H9 (cell line): ENCODE data around the gene DSTN. TPM values are rescaled to one million over a fixed set of nuclear protein-coding genes. Genes with fewer than 3 reads are reported as not detected.

Experiments used
- DNase-seq: peaks from one replicate; pipeline ENCODE4 v3.0.0-alpha.2; 2017
- H2AFZ ChIP-seq: one replicate; pipeline ENCODE4 v1.6.1; 2013; ENCODE audit warnings: mild to moderate bottlenecking, low read length, control low read depth, moderate library complexity
- H2AK5ac ChIP-seq: 2 replicates; pipeline ENCODE4 v1.6.1; 2013; ENCODE audit warnings: low read length, control low read depth, mixed read lengths; ENCODE audit not compliant: insufficient read length
- H2BK120ac ChIP-seq: one replicate; pipeline ENCODE4 v1.6.1; 2013; ENCODE audit warnings: low read depth, mild to moderate bottlenecking, low read length, control low read depth, inconsistent platforms; ENCODE audit not compliant: poor library complexity, severe bottlenecking
- H2BK12ac ChIP-seq: 2 replicates; pipeline ENCODE4 v1.6.1; 2013; ENCODE audit warnings: low read length, control low read depth, mixed read lengths, low read depth; ENCODE audit not compliant: insufficient read length
- H2BK15ac ChIP-seq: 2 replicates; pipeline ENCODE4 v1.6.1; 2013; ENCODE audit warnings: low read depth, low read length, control low read depth
- H2BK20ac ChIP-seq: one replicate; pipeline ENCODE4 v1.6.1; 2013; ENCODE audit warnings: low read depth, mild to moderate bottlenecking, low read length, control low read depth, inconsistent platforms; ENCODE audit not compliant: poor library complexity, severe bottlenecking
- H2BK5ac ChIP-seq: 2 replicates; pipeline ENCODE4 v1.6.1; 2013; ENCODE audit warnings: low read length, control low read depth, mixed read lengths; ENCODE audit not compliant: insufficient read length
- H3K14ac ChIP-seq: 2 replicates; pipeline ENCODE4 v1.6.1; 2013; ENCODE audit warnings: low read length, control low read depth; ENCODE audit not compliant: insufficient read depth
- H3K18ac ChIP-seq: 2 replicates; pipeline ENCODE4 v1.6.1; 2013; ENCODE audit warnings: low read depth, mild to moderate bottlenecking, mixed read lengths, low read length, control low read depth; ENCODE audit not compliant: insufficient read length
- H3K23ac ChIP-seq: 2 replicates; pipeline ENCODE4 v1.6.1; 2013; ENCODE audit warnings: low read length, control low read depth, mixed read lengths, low read depth; ENCODE audit not compliant: insufficient read length
- H3K23me2 ChIP-seq: 2 replicates; pipeline ENCODE4 v1.6.1; 2013; ENCODE audit warnings: low read depth, mild to moderate bottlenecking, mixed read lengths, low read length, control low read depth; ENCODE audit not compliant: insufficient read length, poor library complexity, severe bottlenecking
- H3K27ac ChIP-seq: 2 replicates; pipeline ENCODE4 v1.5.1; 2013; ENCODE audit warnings: low read length, control low read depth, mixed read lengths, low read depth; ENCODE audit not compliant: insufficient read length
- H3K27me3 ChIP-seq: 2 replicates; pipeline ENCODE4 v1.6.1; 2013; ENCODE audit warnings: low read length, control low read depth, inconsistent platforms; ENCODE audit not compliant: insufficient read depth
- H3K4ac ChIP-seq: 2 replicates; pipeline ENCODE4 v1.6.1; 2013; ENCODE audit warnings: low read depth, mild to moderate bottlenecking, control low read depth, inconsistent platforms, low read length, moderate library complexity
- H3K4me1 ChIP-seq: 2 replicates; pipeline ENCODE4 v1.6.1; 2013; ENCODE audit warnings: low read length, control low read depth, inconsistent platforms; ENCODE audit not compliant: insufficient read depth
- H3K4me2 ChIP-seq: 2 replicates; pipeline ENCODE4 v1.6.1; 2013; ENCODE audit warnings: low read length, control low read depth, mixed read lengths; ENCODE audit not compliant: insufficient read length, insufficient read depth
- H3K56ac ChIP-seq: 2 replicates; pipeline ENCODE4 v1.6.1; 2013; ENCODE audit warnings: low read depth, mild to moderate bottlenecking, mixed read lengths, low read length, control low read depth; ENCODE audit not compliant: insufficient read length
- H3K79me1 ChIP-seq: 2 replicates; pipeline ENCODE4 v1.6.1; 2013; ENCODE audit warnings: low read depth, mild to moderate bottlenecking, moderate library complexity, low read length, control low read depth, inconsistent platforms; ENCODE audit not compliant: insufficient read depth, poor library complexity, severe bottlenecking
- H3K79me2 ChIP-seq: 2 replicates; pipeline ENCODE4 v1.6.1; 2013; ENCODE audit warnings: low read length, control low read depth, inconsistent platforms; ENCODE audit not compliant: insufficient read depth
- H3K9ac ChIP-seq: 2 replicates; pipeline ENCODE4 v1.6.1; 2013; ENCODE audit warnings: low read length, control low read depth, mixed read lengths; ENCODE audit not compliant: insufficient read length; ENCODE audit errors: extremely low read depth
- H3K9me3 ChIP-seq: one replicate; pipeline ENCODE4 v1.6.1; 2013; ENCODE audit warnings: low read depth, low read length, inconsistent platforms; ENCODE audit not compliant: control insufficient read depth
- H3T11ph ChIP-seq: one replicate; pipeline ENCODE4 v1.6.1; 2013; ENCODE audit warnings: mild to moderate bottlenecking, low read length, control low read depth, inconsistent platforms
- H4K20me1 ChIP-seq: one replicate; pipeline ENCODE4 v1.6.1; 2013; ENCODE audit not compliant: control insufficient read depth, insufficient read length, insufficient read depth
- H4K5ac ChIP-seq: 2 replicates; pipeline ENCODE4 v1.6.1; 2013; ENCODE audit warnings: low read depth, mild to moderate bottlenecking, mixed read lengths, low read length, control low read depth; ENCODE audit not compliant: insufficient read length
- H4K8ac ChIP-seq: replicated peaks from 2 replicates; pipeline ENCODE4 v1.6.1; 2013; ENCODE audit warnings: low read length, control low read depth, mixed read lengths, low read depth; ENCODE audit not compliant: insufficient read length
- H4K91ac ChIP-seq: 2 replicates; pipeline ENCODE4 v1.6.1; 2013; ENCODE audit warnings: low read depth, mild to moderate bottlenecking, moderate library complexity, mixed read lengths, low read length, control low read depth; ENCODE audit not compliant: insufficient read length
- H3K27ac Mint-ChIP-seq, 3 experiments: 2 replicates in 2 of 3; 3 replicates in 1 of 3; pipeline ENCODE4 v1.8.0; 2020 to 2021; ENCODE audit warnings: mixed read lengths in 3 of 3, mild to moderate bottlenecking in 1 of 3, moderate library complexity in 1 of 3
- H3K27me3 Mint-ChIP-seq: 2 replicates; pipeline ENCODE4 v1.8.0; 2021; ENCODE audit warnings: low read depth, mild to moderate bottlenecking, moderate library complexity, mixed read lengths
- H3K36me3 Mint-ChIP-seq, 3 experiments: 2 replicates in 2 of 3; 3 replicates in 1 of 3; pipeline ENCODE4 v1.8.0; 2020 to 2021; ENCODE audit warnings: low read depth in 3 of 3, mixed read lengths in 3 of 3; ENCODE audit not compliant: insufficient read depth in 1 of 3
- H3K4me1 Mint-ChIP-seq, 2 experiments: 2 replicates each; pipeline ENCODE4 v1.8.0; 2020; ENCODE audit warnings: mixed read lengths in 2 of 2
- H3K4me3 Mint-ChIP-seq, 2 experiments: 2 replicates in 1 of 2; 3 replicates in 1 of 2; pipeline ENCODE4 v1.8.0; 2020 to 2021; ENCODE audit warnings: mild to moderate bottlenecking in 2 of 2, mixed read lengths in 2 of 2, moderate library complexity in 1 of 2
- H3K9me3 Mint-ChIP-seq, 2 experiments: 2 replicates in 1 of 2; 3 replicates in 1 of 2; pipeline ENCODE4 v1.8.0; 2020; ENCODE audit warnings: mild to moderate bottlenecking in 2 of 2, mixed read lengths in 2 of 2, moderate library complexity in 1 of 2
- total RNA-seq: library from RNA; stranded (reverse); gene quantifications from 2 replicates; pipeline ENCODE4 v1.2.1, GENCODE V29; 2021
- TF ChIP-seq, protein P1 (sequence below): fragments of 200-600 bp; sonication (generic); conservative IDR thresholded peaks from 3 replicates; pipeline ENCODE4 v1.8.0; 2021; ENCODE audit warnings: antibody characterized with exemption, mild to moderate bottlenecking

DSTN gene
- total RNA-seq, 1 experiment from 2014 or later: 145 TPM

DNA sequence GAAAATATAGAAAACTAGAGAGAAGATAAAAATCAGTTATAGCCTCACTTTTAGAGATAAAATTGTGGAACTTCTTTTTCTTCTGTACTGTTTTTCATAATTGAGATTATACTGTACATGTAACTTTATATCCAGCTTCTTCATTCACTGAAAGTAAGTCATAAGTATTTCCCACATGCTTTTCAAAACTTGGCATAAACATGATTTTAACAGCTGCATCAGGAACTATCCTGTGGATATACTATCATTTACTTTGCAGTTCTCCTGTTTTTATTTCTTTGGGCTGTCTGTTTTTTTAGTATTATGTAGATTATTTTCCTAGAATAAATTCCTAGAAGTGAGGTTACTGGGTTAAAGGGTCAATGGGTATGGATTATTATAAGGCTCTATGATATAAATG lies 14.8 kb downstream of the DSTN start:
- H3K27ac ChIP-seq: no peak overlapping the region

More for the DNA sequence above, 14.8 kb downstream of the DSTN start:
- Histone ChIP-seq H2BK5ac (no peak overlapping the region), H2BK15ac (no peak overlapping the region), H3K23me2 (no peaks in the 10 kb centered on the region), H4K91ac (no peak overlapping the region), H3K4me2 (no peak overlapping the region), H3K9me3 (no peaks in the 10 kb centered on the region), H3K4ac (no peak overlapping the region), H2AFZ (no peak overlapping the region), H3K14ac (no peak overlapping the region), H2BK12ac (no peak overlapping the region), H4K20me1 (no peaks in the 10 kb centered on the region), H3K4me1 (no peaks in the 10 kb centered on the region), H4K5ac (no peak overlapping the region), H3K79me2 (peaks cover 15% of the 10 kb centered on the region; the same call in 1 of the 2 replicates), H2AK5ac (no peak overlapping the region), H2BK20ac (no peak overlapping the region), H3K56ac (no peak overlapping the region), H2BK120ac (no peak overlapping the region), H3K23ac (no peak overlapping the region), H3K79me1 (peaks cover 3% of the 10 kb centered on the region), H3K27me3 (no peaks in the 10 kb centered on the region), H3K18ac (no peak overlapping the region), H4K8ac (no peak overlapping the region), H3K9ac (no peak overlapping the region), H3T11ph (no peak overlapping the region)
- Mint-ChIP-seq H3K27me3 (no peaks in the 10 kb centered on the region), H3K4me3 (no peak overlapping the region), H3K9me3 (no peaks in the 10 kb centered on the region), H3K36me3 (peaks cover 0 to 4% (median 4%) of the 10 kb centered on the region in 3 experiments; a peak in 4 of 7 replicates), H3K4me1 (peaks cover 22% of the 10 kb centered on the region in 2 experiments), H3K27ac (no peak overlapping the region; a peak in 1 of 7 replicates)
- no peak for DNase-seq
- TF ChIP-seq, protein P1, sequence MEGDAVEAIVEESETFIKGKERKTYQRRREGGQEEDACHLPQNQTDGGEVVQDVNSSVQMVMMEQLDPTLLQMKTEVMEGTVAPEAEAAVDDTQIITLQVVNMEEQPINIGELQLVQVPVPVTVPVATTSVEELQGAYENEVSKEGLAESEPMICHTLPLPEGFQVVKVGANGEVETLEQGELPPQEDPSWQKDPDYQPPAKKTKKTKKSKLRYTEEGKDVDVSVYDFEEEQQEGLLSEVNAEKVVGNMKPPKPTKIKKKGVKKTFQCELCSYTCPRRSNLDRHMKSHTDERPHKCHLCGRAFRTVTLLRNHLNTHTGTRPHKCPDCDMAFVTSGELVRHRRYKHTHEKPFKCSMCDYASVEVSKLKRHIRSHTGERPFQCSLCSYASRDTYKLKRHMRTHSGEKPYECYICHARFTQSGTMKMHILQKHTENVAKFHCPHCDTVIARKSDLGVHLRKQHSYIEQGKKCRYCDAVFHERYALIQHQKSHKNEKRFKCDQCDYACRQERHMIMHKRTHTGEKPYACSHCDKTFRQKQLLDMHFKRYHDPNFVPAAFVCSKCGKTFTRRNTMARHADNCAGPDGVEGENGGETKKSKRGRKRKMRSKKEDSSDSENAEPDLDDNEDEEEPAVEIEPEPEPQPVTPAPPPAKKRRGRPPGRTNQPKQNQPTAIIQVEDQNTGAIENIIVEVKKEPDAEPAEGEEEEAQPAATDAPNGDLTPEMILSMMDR: no peak
